ENCODE results near the gene MBD6. TPM values are rescaled to one million over a fixed set of nuclear protein-coding genes. Genes with fewer than 3 reads are reported as not detected.

MBD6 gene
- total and polyA plus RNA-seq, 2 of the 13 experiments (the other 11 are each of a cell fraction or from before 2014, with no cell fraction given): 4.1 to 5.9 TPM

DNA sequence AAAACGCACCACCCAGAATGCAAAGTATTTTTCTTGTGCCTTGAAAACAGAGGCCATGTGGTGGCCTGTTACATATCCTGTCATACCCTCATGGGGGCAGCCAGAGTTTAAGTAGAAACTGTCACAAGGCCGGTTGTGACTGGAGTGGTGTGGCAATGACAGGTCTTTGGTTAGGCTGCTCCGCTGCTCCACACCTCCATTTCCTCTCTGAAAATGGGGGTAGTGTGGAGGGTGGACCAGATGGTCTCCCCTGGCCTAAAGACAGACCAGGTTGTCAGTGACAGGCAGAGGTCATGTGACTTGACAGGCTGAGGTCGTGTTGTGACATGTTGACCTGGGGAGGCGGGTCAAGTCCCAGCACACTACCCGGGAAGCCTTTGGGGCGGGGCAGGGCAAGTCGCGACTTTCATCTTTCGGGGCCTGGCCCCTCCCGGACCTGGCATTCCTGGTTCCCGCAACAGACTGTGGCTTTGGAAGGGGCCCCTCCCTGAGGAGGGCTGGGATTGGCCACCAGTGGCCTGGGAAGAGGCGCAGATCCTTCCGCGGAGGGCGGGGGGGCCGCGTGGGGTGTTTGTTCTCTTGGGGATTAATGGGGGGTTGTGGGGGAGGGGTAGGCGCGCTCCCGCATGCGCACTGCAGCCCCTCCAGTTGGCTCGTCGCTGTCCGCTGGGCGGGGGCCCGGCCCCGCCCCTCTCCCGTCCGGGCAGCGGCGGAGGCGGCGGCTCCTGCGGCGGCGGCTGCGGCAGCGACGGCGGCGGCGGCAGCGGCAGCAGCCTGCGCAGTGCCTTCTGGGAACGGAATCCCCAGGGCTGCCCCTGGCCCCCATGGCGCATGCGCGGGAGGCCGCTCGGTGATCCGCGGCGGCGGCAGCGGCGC is at the start of gene MBD6 (continued):
- no peak for TF ChIP-seq SUZ12 (IDR thresholded peaks at IDR 0.05; ENCODE audit: low read depth, low read length)
- TF ChIP-seq ZFP1 (CRISPR knock-in tag; IDR thresholded peaks at IDR 0.05): no peak
- TF ChIP-seq ADNP (CRISPR knock-in tag; IDR thresholded peaks at IDR 0.05): no peak
- no peak for TF ChIP-seq JUN (CRISPR knock-in tag; IDR thresholded peaks at IDR 0.05)
- TF ChIP-seq, protein P1, sequence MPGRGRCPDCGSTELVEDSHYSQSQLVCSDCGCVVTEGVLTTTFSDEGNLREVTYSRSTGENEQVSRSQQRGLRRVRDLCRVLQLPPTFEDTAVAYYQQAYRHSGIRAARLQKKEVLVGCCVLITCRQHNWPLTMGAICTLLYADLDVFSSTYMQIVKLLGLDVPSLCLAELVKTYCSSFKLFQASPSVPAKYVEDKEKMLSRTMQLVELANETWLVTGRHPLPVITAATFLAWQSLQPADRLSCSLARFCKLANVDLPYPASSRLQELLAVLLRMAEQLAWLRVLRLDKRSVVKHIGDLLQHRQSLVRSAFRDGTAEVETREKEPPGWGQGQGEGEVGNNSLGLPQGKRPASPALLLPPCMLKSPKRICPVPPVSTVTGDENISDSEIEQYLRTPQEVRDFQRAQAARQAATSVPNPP (CRISPR knock-in tag; IDR thresholded peaks at IDR 0.05): no peak
- TF ChIP-seq RFX5 (IDR thresholded peaks at IDR 0.05; ENCODE audit: low read depth, low read length): no peak
- TF ChIP-seq, protein P2, sequence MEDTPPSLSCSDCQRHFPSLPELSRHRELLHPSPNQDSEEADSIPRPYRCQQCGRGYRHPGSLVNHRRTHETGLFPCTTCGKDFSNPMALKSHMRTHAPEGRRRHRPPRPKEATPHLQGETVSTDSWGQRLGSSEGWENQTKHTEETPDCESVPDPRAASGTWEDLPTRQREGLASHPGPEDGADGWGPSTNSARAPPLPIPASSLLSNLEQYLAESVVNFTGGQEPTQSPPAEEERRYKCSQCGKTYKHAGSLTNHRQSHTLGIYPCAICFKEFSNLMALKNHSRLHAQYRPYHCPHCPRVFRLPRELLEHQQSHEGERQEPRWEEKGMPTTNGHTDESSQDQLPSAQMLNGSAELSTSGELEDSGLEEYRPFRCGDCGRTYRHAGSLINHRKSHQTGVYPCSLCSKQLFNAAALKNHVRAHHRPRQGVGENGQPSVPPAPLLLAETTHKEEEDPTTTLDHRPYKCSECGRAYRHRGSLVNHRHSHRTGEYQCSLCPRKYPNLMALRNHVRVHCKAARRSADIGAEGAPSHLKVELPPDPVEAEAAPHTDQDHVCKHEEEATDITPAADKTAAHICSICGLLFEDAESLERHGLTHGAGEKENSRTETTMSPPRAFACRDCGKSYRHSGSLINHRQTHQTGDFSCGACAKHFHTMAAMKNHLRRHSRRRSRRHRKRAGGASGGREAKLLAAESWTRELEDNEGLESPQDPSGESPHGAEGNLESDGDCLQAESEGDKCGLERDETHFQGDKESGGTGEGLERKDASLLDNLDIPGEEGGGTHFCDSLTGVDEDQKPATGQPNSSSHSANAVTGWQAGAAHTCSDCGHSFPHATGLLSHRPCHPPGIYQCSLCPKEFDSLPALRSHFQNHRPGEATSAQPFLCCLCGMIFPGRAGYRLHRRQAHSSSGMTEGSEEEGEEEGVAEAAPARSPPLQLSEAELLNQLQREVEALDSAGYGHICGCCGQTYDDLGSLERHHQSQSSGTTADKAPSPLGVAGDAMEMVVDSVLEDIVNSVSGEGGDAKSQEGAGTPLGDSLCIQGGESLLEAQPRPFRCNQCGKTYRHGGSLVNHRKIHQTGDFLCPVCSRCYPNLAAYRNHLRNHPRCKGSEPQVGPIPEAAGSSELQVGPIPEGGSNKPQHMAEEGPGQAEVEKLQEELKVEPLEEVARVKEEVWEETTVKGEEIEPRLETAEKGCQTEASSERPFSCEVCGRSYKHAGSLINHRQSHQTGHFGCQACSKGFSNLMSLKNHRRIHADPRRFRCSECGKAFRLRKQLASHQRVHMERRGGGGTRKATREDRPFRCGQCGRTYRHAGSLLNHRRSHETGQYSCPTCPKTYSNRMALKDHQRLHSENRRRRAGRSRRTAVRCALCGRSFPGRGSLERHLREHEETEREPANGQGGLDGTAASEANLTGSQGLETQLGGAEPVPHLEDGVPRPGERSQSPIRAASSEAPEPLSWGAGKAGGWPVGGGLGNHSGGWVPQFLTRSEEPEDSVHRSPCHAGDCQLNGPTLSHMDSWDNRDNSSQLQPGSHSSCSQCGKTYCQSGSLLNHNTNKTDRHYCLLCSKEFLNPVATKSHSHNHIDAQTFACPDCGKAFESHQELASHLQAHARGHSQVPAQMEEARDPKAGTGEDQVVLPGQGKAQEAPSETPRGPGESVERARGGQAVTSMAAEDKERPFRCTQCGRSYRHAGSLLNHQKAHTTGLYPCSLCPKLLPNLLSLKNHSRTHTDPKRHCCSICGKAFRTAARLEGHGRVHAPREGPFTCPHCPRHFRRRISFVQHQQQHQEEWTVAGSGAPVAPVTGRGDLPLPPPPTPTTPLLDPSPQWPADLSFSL (CRISPR knock-in tag; IDR thresholded peaks at IDR 0.05): no peak; the same call in 1 of the 2 replicates
- TF ChIP-seq ZNF549 (CRISPR knock-in tag; IDR thresholded peaks at IDR 0.05): no peak
- peak; percentile 66; the same call in 1 of the 2 replicates for TF ChIP-seq ZNF510 (CRISPR knock-in tag; IDR thresholded peaks at IDR 0.05; ENCODE audit: low read depth)
- 0 out of 2 replicates have a peak, but pooled peaks have one; percentile 41 for TF ChIP-seq ZNF558 (CRISPR knock-in tag; IDR thresholded peaks at IDR 0.05; ENCODE audit: borderline replicate concordance)
- TF ChIP-seq CBFB (CRISPR knock-in tag; IDR thresholded peaks at IDR 0.05): peak; percentile 91
- TF ChIP-seq MIER2 (CRISPR knock-in tag; IDR thresholded peaks at IDR 0.05): no peak
- 0 out of 2 replicates have a peak, but pooled peaks have one; percentile 9 for TF ChIP-seq EEA1 (CRISPR knock-in tag; IDR thresholded peaks at IDR 0.05; ENCODE audit: borderline replicate concordance)
- peak; percentile 53; the same call in 1 of the 2 replicates for TF ChIP-seq ZBTB43 (CRISPR knock-in tag; conservative IDR thresholded peaks at IDR 0.05)
- TF ChIP-seq REPIN1 (CRISPR knock-in tag; IDR thresholded peaks at IDR 0.05; ENCODE audit: borderline replicate concordance, low read depth): peak; percentile 19; the same call in 1 of the 2 replicates
- TF ChIP-seq TBX2 (CRISPR knock-in tag; IDR thresholded peaks at IDR 0.05; ENCODE audit: borderline replicate concordance): peak; percentile 87; the same call in 1 of the 2 replicates
- TF ChIP-seq ZFP82 (CRISPR knock-in tag; IDR thresholded peaks at IDR 0.05; ENCODE audit: borderline replicate concordance): no peak
- peak; percentile 93 to 98 for TF ChIP-seq NR2F1 (CRISPR knock-in tag; IDR thresholded peaks at IDR 0.05)
- no peak for TF ChIP-seq MBD4 (IDR thresholded peaks at IDR 0.05; ENCODE audit: borderline replicate concordance, low read length)
- TF ChIP-seq HOXA5 (CRISPR knock-in tag; IDR thresholded peaks at IDR 0.05): no peak; the same call in 1 of the 2 replicates
- TF ChIP-seq SP2 (CRISPR knock-in tag; IDR thresholded peaks at IDR 0.05): peak; percentile 59
- TF ChIP-seq KDM1A (CRISPR knock-in tag; IDR thresholded peaks at IDR 0.05): no peak

Data from HepG2 (cell line).